Measurements from ENCODE around the gene CCDC40.

CCDC40 gene

DNA sequence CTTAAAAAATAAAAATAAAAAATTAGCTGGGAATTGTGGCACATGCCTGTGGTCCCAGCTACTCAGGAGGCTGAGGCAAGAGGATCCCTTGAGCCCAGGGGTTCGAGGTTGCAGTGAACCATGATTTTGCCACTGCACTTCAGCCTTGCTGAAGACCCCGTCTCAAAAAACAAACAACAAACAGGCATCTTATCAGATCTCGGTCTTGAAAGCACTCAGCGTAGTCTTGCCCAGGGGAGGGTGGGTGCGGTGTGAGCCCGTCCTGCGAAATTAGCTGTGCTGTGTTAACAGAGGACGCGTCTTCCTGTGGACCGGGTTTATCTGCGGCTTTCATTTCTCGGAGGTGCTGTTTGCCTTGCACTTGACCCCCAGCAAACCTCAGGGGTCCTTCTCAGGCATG lies 70.3 kb downstream of the CCDC40 start:
- no peaks in the 10 kb centered on the region for H3K9me3 Mint-ChIP-seq
- H3K4me1 Mint-ChIP-seq: peaks cover 15% of the 10 kb centered on the region
- no peak overlapping the region for H3K4me3 Mint-ChIP-seq
- no peak overlapping the region for H3K27ac Mint-ChIP-seq
- no peaks in the 10 kb centered on the region for H3K36me3 Mint-ChIP-seq
- H3K27me3 Mint-ChIP-seq: no peaks in the 10 kb centered on the region

DNA sequence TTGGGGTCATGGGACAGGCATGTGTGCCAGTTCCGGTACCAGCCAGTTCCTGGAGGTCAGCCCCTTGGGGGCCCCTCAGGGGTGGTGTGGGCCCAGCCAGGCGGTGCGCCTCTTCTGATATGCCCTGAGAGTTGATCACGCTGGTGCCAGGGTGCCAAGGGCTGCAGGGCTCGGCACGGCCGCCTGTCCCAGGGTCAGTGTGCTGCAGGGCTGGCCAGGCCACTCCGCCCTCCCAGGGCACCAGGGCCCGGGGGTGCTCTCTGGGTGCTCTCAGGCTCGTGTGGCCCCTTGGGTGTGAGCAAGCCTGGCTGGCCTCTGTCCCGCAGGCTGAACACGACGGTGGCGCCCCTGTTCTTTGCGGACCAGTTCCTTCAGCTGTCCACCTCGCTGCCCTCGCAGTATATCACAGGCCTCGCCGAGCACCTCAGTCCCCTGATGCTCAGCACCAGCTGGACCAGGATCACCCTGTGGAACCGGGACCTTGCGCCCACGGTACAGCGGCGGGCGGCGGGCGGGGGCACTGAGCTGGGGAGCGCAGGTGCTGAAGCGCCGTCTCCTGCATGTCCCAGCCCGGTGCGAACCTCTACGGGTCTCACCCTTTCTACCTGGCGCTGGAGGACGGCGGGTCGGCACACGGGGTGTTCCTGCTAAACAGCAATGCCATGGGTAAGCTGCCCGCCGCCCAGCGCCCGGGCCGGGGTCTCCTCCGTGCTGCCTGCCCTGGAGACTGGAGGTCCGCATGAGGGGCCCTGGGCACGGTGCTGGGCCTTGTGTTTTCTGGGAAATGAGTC lies 71.0 kb downstream of the CCDC40 start:
- peaks cover 8% of the 10 kb centered on the region for H3K4me1 Mint-ChIP-seq
- H3K4me3 Mint-ChIP-seq: no peak overlapping the region
- no peaks in the 10 kb centered on the region for H3K9me3 Mint-ChIP-seq
- no peak overlapping the region for H3K27ac Mint-ChIP-seq
- no peaks in the 10 kb centered on the region for H3K27me3 Mint-ChIP-seq
- no peaks in the 10 kb centered on the region for H3K36me3 Mint-ChIP-seq

DNA sequence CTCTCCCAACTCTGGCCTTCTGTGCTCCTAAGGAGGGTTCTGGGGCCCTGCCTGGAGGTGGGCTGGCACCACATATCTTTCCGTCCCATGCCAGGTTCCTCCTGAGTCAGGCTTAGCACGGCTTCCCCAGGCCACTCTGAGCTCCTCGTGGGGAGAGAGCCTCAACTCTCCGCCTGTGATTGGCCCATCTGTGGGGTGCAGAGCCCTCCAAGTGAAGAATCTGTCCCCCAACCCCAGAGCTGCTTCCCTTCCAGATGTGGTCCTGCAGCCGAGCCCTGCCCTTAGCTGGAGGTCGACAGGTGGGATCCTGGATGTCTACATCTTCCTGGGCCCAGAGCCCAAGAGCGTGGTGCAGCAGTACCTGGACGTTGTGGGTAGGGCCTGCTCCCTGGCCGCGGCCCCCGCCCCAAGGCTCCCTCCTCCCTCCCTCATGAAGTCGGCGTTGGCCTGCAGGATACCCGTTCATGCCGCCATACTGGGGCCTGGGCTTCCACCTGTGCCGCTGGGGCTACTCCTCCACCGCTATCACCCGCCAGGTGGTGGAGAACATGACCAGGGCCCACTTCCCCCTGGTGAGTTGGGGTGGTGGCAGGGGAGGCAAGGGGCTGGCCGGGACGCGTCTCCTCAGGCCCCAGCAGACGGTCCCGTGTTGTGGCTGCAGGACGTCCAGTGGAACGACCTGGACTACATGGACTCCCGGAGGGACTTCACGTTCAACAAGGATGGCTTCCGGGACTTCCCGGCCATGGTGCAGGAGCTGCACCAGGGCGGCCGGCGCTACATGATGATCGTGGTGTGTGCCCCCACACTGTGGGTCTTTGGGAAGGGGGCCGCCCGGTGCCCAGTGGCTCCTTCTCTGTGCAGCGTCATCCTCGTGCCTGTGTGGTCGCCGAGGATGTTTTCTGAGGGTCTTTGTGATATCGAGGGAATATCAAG lies 71.9 kb downstream of the CCDC40 start:
- H3K9me3 Mint-ChIP-seq: no peaks in the 10 kb centered on the region
- no peak overlapping the region for H3K27ac Mint-ChIP-seq
- H3K4me1 Mint-ChIP-seq: peaks cover 2% of the 10 kb centered on the region
- no peaks in the 10 kb centered on the region for H3K27me3 Mint-ChIP-seq
- no peak overlapping the region for H3K4me3 Mint-ChIP-seq
- no peaks in the 10 kb centered on the region for H3K36me3 Mint-ChIP-seq

DNA sequence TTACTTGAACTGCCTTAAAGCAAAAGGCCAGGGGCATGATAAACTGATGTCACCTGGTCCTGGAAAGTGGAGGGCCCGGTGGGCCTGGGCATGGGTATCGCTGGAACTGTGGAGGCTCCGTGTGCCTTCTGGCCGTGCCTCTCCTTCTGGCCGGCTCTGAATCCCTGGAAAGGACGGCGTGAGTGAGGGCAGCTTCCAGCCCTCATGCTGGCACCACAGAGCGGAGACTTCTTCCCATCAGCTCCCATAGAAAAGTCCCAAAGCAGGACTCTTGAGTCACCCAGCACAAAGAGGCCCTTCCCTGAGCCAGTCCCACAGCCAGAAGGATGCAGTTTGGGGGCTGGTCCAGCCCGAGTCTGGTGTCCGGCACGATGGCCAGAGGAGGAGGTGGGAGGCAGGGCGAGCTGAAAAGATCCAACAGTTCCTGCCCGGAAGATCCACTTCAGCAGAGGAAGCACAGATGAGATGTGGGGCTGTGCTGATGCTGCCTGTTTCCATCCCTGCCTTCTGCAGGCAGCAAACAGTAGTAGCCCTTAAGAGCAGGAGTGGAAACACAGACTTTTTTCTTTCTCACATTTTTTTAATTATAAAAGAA lies 72.7 kb downstream of the CCDC40 start:
- H3K9me3 Mint-ChIP-seq: no peaks in the 10 kb centered on the region
- no peaks in the 10 kb centered on the region for H3K4me1 Mint-ChIP-seq
- no peaks in the 10 kb centered on the region for H3K27me3 Mint-ChIP-seq
- no peak overlapping the region for H3K4me3 Mint-ChIP-seq
- no peak overlapping the region for H3K27ac Mint-ChIP-seq
- no peaks in the 10 kb centered on the region for H3K36me3 Mint-ChIP-seq

DNA sequence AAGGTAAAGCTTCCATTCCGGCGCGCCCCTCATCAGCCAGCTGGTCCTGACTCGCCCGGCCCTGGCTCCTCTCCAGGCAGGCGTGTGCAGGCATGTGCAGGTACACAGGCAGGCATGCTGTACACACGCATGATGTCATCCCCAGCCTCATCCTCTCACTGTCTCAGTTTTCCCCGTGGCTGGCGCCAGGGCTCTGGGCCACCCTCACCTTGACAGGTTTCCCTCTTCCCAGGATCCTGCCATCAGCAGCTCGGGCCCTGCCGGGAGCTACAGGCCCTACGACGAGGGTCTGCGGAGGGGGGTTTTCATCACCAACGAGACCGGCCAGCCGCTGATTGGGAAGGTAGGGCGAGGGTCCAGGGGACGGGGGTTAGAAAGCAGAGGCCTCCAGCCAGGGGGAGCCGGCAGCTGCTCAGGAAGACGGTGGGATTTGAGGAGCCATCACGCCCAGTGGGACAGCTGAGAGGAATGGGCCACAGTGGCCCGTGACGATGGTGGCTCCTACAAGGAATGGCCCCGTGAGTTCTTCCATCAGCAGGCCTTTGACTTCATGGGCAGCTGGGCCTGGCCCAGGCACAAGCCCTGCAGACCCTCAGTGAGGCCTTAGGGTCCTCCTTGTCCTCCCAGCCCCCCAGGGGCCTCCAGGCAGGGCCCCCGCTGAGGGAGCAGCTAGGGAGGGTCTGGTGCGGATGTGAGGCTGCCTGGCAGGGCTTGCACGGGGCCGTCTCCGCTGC lies 73.4 kb downstream of the CCDC40 start:
- Mint-ChIP-seq H3K9me3 (peaks cover under 1% of the 10 kb centered on the region), H3K36me3 (peaks cover 2% of the 10 kb centered on the region), H3K27me3 (no peaks in the 10 kb centered on the region), H3K27ac (no peak overlapping the region), H3K4me3 (no peak overlapping the region), H3K4me1 (peaks cover 2% of the 10 kb centered on the region)

DNA sequence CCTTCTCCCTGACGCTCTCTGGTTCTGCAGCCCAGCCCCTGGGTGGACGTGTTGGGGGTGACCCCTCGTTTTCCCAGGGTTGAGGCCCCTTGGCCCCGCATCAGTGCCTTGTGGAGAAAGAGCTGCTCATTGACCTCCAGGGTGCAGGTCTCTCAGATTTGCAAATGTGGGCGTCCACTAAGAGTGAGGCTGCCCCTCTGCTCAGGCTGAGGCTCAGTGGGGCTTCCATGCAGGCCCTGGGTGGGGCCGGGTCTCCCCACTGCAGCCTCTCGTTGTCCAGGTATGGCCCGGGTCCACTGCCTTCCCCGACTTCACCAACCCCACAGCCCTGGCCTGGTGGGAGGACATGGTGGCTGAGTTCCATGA lies 74.0 kb downstream of the CCDC40 start:
- Mint-ChIP-seq H3K27me3 (no peaks in the 10 kb centered on the region), H3K4me3 (no peak overlapping the region), H3K9me3 (peaks cover 6% of the 10 kb centered on the region), H3K4me1 (peaks cover 7% of the 10 kb centered on the region), H3K36me3 (peaks cover 7% of the 10 kb centered on the region), H3K27ac (no peak overlapping the region)

DNA sequence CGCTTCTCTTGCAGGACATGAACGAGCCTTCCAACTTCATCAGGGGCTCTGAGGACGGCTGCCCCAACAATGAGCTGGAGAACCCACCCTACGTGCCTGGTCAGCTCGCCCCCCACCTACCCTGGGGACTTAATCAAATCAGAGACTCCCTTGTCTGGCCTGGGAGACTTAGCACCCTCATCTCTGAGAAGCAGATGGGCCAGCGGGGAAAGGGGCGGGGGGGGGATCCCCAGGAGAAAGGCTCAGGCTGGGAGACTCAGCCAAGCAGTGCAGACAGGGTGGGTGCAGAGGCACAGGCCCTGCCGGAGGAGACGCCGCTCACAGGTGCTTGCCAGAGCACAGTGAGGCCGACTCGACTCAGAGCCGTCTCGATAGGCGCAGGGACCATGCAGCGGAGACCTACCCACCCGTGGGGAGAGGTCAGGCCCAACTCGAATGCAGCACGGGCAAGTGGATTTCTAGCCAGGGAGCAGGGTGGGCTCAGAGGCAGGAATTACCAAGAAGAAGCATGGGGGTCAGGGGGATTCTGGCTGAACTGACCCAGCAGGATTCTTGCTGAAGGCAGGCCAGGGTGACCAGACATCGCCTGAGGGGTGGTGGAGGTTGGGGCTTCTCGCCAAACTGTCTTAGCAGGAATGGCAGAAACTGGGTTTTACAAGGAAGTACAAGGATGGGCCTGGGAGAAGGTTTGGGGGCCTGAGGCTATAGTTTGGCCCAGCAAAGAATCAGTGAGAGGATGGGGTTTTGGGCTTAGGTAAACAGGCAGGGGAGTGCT lies 74.7 kb downstream of the CCDC40 start:
- H3K4me1 Mint-ChIP-seq: peaks cover 7% of the 10 kb centered on the region
- no peak overlapping the region for H3K4me3 Mint-ChIP-seq
- H3K27me3 Mint-ChIP-seq: no peaks in the 10 kb centered on the region
- H3K9me3 Mint-ChIP-seq: peaks cover 6% of the 10 kb centered on the region
- no peak overlapping the region for H3K27ac Mint-ChIP-seq
- peaks cover 7% of the 10 kb centered on the region for H3K36me3 Mint-ChIP-seq

DNA sequence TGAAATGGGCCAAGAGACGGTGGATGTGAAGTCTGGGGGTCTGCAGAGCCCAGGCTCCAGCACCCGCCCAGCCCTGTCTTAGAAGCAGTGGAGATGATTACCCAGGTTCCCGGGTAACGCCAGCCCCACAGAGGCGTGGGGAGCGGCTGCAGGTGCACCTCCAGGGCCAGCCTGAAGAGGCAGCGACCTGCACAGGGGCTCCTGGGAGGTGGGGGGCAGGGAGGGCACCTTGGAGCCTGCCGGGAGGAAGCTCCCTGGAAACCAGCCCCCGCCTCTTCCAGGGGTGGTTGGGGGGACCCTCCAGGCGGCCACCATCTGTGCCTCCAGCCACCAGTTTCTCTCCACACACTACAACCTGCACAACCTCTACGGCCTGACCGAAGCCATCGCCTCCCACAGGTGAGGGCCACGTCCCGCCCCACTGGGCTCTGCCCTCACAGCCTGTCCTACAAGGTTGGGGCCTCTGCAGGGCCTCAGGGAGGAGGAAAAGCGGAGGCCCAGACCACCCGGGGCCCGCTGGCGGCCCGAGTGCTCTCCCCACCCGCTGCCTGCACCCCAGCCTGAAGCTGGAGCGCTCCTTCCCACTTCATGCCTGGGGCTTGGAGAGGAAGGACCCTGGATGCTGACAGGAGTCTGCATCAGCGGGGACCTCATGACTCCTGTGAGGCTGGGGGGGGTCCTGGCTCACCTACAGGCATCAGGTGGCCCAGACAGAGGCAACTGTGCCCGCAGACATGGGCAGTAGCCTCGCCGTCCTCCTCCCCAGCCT lies 75.4 kb downstream of the CCDC40 start:
- Mint-ChIP-seq H3K4me3 (no peak overlapping the region), H3K27me3 (no peaks in the 10 kb centered on the region), H3K27ac (no peak overlapping the region), H3K4me1 (peaks cover 7% of the 10 kb centered on the region), H3K36me3 (peaks cover 7% of the 10 kb centered on the region), H3K9me3 (peaks cover 6% of the 10 kb centered on the region)

DNA sequence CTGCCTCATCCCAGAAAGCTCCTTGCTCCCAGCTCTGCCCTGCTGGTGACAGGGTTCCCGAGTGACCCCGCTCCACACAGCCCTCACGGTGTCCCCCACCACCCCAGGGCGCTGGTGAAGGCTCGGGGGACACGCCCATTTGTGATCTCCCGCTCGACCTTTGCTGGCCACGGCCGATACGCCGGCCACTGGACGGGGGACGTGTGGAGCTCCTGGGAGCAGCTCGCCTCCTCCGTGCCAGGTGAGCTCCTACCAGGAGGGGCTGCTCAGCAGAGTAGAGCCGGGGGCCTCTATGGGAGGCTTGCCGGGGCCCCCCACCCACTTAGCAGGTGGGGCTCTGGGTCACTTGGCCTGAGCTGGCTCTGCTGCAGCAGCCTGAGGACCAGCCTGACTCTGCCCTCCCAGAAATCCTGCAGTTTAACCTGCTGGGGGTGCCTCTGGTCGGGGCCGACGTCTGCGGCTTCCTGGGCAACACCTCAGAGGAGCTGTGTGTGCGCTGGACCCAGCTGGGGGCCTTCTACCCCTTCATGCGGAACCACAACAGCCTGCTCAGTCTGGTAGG lies 76.1 kb downstream of the CCDC40 start:
- Mint-ChIP-seq H3K4me3 (no peak overlapping the region), H3K36me3 (peaks cover 7% of the 10 kb centered on the region), H3K9me3 (peaks cover 6% of the 10 kb centered on the region), H3K27ac (no peak overlapping the region), H3K4me1 (peaks cover 7% of the 10 kb centered on the region), H3K27me3 (no peaks in the 10 kb centered on the region)

DNA sequence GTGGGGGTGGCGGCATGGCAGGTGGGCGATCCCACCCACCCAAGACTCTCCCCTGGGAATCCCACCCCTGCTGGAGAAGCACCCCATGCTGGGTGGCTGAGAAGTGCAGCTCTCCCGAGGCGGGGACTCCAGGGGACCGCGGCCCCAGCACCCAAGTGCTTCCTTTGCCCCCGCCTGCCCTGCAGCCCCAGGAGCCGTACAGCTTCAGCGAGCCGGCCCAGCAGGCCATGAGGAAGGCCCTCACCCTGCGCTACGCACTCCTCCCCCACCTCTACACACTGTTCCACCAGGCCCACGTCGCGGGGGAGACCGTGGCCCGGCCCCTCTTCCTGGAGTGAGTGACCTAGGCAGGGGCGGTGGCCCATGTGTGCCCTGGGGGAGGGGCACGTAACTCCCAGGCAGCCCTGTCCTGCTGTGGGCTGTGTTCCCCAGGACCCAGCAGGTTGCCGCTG lies 76.6 kb downstream of the CCDC40 start:
- Mint-ChIP-seq H3K4me3 (no peak overlapping the region), H3K27ac (no peak overlapping the region), H3K4me1 (peaks cover 7% of the 10 kb centered on the region), H3K27me3 (no peaks in the 10 kb centered on the region), H3K36me3 (peaks cover 7% of the 10 kb centered on the region), H3K9me3 (peaks cover 6% of the 10 kb centered on the region)

DNA sequence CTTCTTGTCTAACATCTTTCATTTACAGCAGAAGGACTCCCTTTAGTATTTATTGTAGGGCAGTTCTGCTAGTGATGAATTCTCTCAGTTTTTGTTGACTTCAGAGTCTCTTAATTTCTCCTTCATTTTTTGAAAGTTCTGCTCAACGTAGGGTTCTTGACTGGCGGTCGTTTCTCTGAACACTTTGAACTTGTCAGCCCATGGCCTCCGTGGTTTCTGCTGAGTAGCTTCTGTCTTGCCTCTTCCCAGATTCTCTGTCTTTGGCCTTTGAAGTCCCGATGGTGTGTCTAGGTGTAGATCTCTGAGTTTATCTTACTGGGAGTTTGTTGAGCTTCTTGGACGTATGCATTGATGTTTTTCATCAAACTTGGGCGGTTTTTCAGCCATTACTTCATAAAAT lies 78.3 kb downstream of the CCDC40 start:
- H3K4me1 Mint-ChIP-seq: peaks cover 7% of the 10 kb centered on the region
- H3K27ac Mint-ChIP-seq: peak overlapping the region; percentile 63
- H3K9me3 Mint-ChIP-seq: peaks cover 6% of the 10 kb centered on the region
- H3K4me3 Mint-ChIP-seq: no peak overlapping the region
- H3K36me3 Mint-ChIP-seq: peaks cover 7% of the 10 kb centered on the region
- H3K27me3 Mint-ChIP-seq: no peaks in the 10 kb centered on the region

DNA sequence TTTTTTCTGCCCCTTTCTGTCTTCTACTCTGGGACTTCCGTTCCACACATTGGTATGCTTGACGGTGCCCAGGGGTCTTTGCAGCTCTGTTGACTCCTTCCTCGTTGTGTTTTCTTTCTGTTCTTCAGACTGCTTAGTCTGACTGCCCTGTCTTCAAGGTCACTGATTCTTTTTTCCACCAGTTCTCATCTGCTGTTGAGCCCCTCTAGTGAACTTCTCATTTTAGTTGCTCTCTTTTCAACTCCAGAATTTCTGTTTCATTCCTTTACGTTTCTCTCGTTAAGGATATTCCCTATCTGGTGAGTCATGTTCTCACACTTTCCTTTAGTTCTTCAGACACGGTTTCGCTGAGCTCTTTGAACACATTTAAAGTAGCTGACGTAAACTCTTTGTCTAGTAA lies 78.7 kb downstream of the CCDC40 start:
- H3K36me3 Mint-ChIP-seq: peaks cover 7% of the 10 kb centered on the region
- peaks cover 6% of the 10 kb centered on the region for H3K9me3 Mint-ChIP-seq
- no peak overlapping the region for H3K4me3 Mint-ChIP-seq
- H3K4me1 Mint-ChIP-seq: peaks cover 7% of the 10 kb centered on the region
- no peaks in the 10 kb centered on the region for H3K27me3 Mint-ChIP-seq
- H3K27ac Mint-ChIP-seq: no peak overlapping the region

DNA sequence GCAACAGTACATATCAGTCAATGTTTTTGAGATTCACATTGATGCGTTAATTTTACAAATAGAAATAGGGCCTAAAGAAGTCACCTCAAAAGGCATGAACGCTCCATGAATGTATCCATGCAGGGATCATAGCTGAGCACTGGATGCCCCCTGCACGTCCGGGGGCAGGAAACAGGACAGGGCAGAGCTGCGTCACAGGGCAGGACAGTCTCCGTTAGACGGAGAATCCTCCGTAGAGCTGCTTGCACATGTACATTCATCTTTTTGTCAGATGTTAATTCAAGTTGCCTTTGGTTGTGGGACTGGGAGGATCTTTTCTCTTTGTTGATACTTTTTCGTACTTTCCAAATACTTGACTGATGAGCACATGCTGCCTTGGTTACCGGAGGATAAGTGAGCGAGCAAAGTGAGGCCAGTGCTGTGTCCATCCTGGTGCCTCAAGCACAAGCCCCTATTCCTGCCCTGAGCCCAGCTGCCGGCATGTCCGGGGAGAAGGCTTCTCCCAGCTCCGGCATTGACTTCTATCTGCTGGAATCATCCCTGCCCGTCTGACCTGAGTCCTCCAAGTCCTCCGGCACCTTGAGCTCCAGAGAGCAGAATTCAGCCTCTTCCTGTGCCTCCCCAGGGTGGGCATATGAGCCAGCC lies 80.0 kb downstream of the CCDC40 start:
- Mint-ChIP-seq H3K27ac (no peak overlapping the region), H3K27me3 (no peaks in the 10 kb centered on the region), H3K4me1 (peaks cover 7% of the 10 kb centered on the region), H3K4me3 (no peak overlapping the region), H3K9me3 (peaks cover 6% of the 10 kb centered on the region), H3K36me3 (peaks cover 7% of the 10 kb centered on the region)
